Neural progenitor cell (in vitro differentiated cells): Measurements from ENCODE around the gene KCNMA1.
A peak's percentile ranks its signal among the peaks of the same experiment; 100 is the strongest.

Experiments used
- CTCF ChIP-seq: fragments of 200-600 bp; sonication (generic); IDR thresholded peaks from 2 replicates; pipeline ENCODE4 v1.5.1; 2017; ENCODE audit warnings: antibody characterized with exemption, mild to moderate bottlenecking
- EZH2phosphoT487 ChIP-seq: fragments of 200-600 bp; sonication (generic); IDR thresholded peaks from 2 replicates; pipeline ENCODE4 v1.6.1; 2017; ENCODE audit warnings: antibody characterized with exemption

GRCh38 chr10:77251297-77252013 lies 386.2 kb downstream of the KCNMA1 start:
- no peak for TF ChIP-seq EZH2phosphoT487
- peak; percentile 83 for TF ChIP-seq CTCF
